Astrocyte (in vitro differentiated cells and primary cell): Measurements from ENCODE around the gene ACOD1.

ENCODE experiments used
- EZH2 ChIP-seq: IDR thresholded peaks from 2 replicates; pipeline ENCODE4 v1.6.1; 2012; ENCODE audit warnings: mild to moderate bottlenecking, low read length, inconsistent platforms; ENCODE audit not compliant: insufficient read depth
- TF ChIP-seq, protein P1 (sequence below): IDR thresholded peaks from 2 replicates; pipeline ENCODE4 v1.5.1; 2011; ENCODE audit warnings: low read depth, mild to moderate bottlenecking, inconsistent platforms, low read length, moderate library complexity; ENCODE audit not compliant: insufficient read depth

DNA sequence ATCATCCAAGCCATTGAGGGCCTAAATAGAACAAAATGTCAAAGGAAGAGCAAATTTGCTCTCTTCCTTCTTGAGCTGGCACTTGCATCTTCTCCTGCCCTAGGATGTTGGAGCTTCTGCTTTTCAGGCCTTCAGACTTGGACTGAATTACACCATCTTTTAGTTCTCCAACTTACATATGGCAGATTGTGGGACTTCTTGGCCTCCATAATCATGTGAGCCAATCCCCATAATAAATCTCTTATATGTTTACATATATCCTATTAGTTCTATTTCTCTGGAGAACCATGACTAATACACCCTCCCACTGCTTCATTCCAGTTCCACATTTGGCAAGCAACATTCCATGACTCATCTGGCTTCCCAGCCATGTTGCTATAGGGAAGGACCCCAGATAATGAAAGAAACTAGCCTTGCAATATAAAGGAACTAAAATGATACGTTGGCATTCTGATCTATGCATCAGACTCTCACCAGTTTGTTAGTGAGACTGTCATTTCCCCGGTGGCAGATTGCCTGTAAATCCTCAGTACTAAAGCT is 11.0 kb upstream of the ACOD1 start:
- TF ChIP-seq, protein P1, sequence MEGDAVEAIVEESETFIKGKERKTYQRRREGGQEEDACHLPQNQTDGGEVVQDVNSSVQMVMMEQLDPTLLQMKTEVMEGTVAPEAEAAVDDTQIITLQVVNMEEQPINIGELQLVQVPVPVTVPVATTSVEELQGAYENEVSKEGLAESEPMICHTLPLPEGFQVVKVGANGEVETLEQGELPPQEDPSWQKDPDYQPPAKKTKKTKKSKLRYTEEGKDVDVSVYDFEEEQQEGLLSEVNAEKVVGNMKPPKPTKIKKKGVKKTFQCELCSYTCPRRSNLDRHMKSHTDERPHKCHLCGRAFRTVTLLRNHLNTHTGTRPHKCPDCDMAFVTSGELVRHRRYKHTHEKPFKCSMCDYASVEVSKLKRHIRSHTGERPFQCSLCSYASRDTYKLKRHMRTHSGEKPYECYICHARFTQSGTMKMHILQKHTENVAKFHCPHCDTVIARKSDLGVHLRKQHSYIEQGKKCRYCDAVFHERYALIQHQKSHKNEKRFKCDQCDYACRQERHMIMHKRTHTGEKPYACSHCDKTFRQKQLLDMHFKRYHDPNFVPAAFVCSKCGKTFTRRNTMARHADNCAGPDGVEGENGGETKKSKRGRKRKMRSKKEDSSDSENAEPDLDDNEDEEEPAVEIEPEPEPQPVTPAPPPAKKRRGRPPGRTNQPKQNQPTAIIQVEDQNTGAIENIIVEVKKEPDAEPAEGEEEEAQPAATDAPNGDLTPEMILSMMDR, result no peak
- TF ChIP-seq EZH2, result no peak
